K562 (cell line): ENCODE results near the gene CTDSP1. TPM values are rescaled to one million over a fixed set of nuclear protein-coding genes. Genes with fewer than 3 reads are reported as not detected.
A peak's percentile ranks its signal among the peaks of the same experiment; 100 is the strongest.

Experiments used
- CUX1 ChIP-seq: fragments of 200-800 bp; sonication (Bioruptor generic); IDR thresholded peaks from 2 replicates; pipeline ENCODE4 v1.6.1; 2016; ENCODE audit warnings: missing genetic modification characterization, missing compliant biosample characterization
- HNRNPH1 ChIP-seq: fragments of 200-400 bp; formaldehyde crosslinking; optimal IDR thresholded peaks from 2 replicates; pipeline ENCODE3; 2017; ENCODE audit warnings: low read depth, mild to moderate bottlenecking, low read length, moderate library complexity
- SOX6 ChIP-seq: fragments of 450-650 bp; IDR thresholded peaks from 2 replicates; pipeline ENCODE4 v1.6.1; 2014; ENCODE audit warnings: mild to moderate bottlenecking
- ZNF239 ChIP-seq: fragments of 250-450 bp; sonication (Bioruptor Pico); IDR thresholded peaks from 2 replicates; pipeline ENCODE4 v1.4.0; 2020; ENCODE audit warnings: mild to moderate bottlenecking
- ZNF280B ChIP-seq: fragments of 250-450 bp; sonication (Bioruptor Pico); IDR thresholded peaks from 2 replicates; pipeline ENCODE4 v1.5.1; 2021; ENCODE audit warnings: mild to moderate bottlenecking
- ZNF830 ChIP-seq: fragments of 250-450 bp; sonication (Bioruptor Pico); IDR thresholded peaks from 2 replicates; pipeline ENCODE4 v1.5.0; 2021; ENCODE audit warnings: mild to moderate bottlenecking
- polyA plus RNA-seq, 8 experiments: library from polyadenylated mRNA; depleted of rRNA in 4 of 8; stranded (reverse) in 5 of 8; unstranded in 3 of 8; fragments of >200 nt; fragmentation: Nextera tagmentation in 2 of 8; fragmentation: Illumina TruSeq in 1 of 8; extraction: Ambion mirVana in 2 of 8; extraction: Trizol in 1 of 8; gene quantifications; 2 replicates each; pipeline versions ENCODE4 v1.2.1 to v1.2.3, GENCODE V29; 2011 to 2014; ENCODE audit warnings: inconsistent platforms in 1 of 8, missing spikeins in 1 of 8
- total RNA-seq, 7 experiments: library from RNA; depleted of rRNA in 6 of 7; stranded (reverse); fragments of >200 nt in 6 of 7; fragmentation: Illumina TruSeq in 2 of 7; extraction: Trizol in 2 of 7; gene quantifications; 2 replicates each; pipeline versions ENCODE4 v1.2.1 to v1.2.3, GENCODE V29; 2011 to 2021; ENCODE audit warnings: low replicate concordance in 1 of 7

Gene CTDSP1
- total and polyA plus RNA-seq, 9 of the 15 experiments (the other 6 are each of a cell fraction or from before 2014, with no cell fraction given), result 2.4 to 74.8 (median 45.8) TPM

- no peak for TF ChIP-seq ZNF280B (CRISPR knock-in tag)
- no peak for TF ChIP-seq ZNF830 (CRISPR knock-in tag)
- TF ChIP-seq CUX1 (CRISPR knock-in tag), result no peak
- peak; percentile 44 for TF ChIP-seq SOX6
- no peak for TF ChIP-seq HNRNPH1
- TF ChIP-seq ZNF239 (CRISPR knock-in tag), result no peak
Observed at GRCh38 chr2:218397820-218398436, 1.7 kb upstream of the CTDSP1 start (continued).
